ENCODE measurements around the gene ISYNA1. TPM values are rescaled to one million over a fixed set of nuclear protein-coding genes. Genes with fewer than 3 reads are reported as not detected.

ISYNA1 gene
- total and polyA plus RNA-seq, 4 donors: 4.7 to 41.9 (median 10.1) TPM

DNA sequence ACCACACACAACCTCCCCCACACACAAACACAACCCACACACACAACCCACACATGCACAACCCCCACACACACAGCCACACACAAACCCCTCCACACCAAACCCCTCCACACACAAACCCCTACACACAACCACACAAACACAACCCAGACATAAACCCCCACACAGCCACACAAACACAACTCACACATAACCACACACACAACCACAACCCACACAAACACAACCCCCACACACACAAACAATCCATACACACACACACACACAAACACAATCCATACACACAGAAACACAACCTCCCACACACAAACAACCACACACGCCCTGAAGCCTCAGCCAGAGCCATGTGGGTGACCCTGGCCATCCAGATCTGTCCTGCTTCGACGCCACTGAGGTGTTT lies 30.0 kb upstream of the ISYNA1 start (continued):
- TF ChIP-seq SP1 (IDR thresholded peaks at IDR 0.05): no peak
- no peak for TF ChIP-seq RAD21 (IDR thresholded peaks at IDR 0.05)
- TF ChIP-seq JUND (IDR thresholded peaks at IDR 0.05): no peak

DNA sequence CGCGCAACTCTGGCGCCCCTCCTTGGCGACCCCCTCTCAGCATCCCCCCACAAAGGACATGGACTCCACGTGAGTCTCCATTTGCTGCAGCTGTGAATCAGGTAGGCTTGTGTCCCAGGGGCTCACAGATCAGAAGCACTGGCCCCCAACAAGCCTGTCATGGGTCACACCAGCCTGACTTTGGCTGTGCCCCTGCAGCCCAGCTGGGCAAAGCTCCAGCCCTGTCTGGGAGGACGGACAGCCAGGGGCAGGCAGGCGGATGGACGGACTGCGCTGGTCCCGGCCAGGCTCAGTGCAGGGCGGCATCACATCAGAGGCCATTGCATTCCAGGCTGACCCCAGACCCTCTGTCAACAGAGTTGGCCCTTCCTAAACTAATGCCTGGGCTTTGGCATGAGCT lies 28.4 kb upstream of the ISYNA1 start:
- 93% methylated on average over 11 of the region's 11 CpGs for WGBS
- peaks cover 26 to 63% (median 51%) of the 10 kb centered on the region in 4 donors for H3K4me1 ChIP-seq (ENCODE audit: control insufficient read depth in 4 of 4, insufficient read depth in 4 of 4, low read length in 3 of 4)

DNA sequence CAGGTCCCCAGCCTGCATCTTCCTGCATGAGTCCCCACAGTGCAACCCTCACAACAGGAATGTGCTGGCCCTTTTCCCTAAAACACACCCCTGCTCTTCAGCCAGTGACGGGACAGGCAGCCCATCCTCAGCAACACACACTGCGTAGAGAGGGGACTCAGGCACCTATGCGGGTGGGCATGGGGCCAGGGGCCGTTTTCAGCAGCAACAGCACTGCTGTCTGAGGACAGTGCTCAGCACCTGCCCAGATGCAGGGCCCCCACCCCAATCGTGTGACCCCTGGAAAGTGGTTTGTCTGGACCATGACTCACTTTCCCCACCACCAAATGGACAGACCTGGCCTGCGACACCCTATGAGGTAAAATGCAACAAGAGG lies 28.0 kb upstream of the ISYNA1 start:
- 85% methylated on average over 6 of the region's 6 CpGs for WGBS
- peaks cover 4 to 9% (median 5%) of the 10 kb centered on the region in 4 donors for H3K36me3 ChIP-seq (ENCODE audit: control insufficient read depth in 4 of 4, insufficient read depth in 3 of 4, low read depth in 1 of 4, low read length in 3 of 4)
- H3K27me3 ChIP-seq (ENCODE audit: control insufficient read depth in 4 of 4, insufficient read depth in 4 of 4, low read length in 3 of 4): no peaks in the 10 kb centered on the region
- DNase-seq (ENCODE audit: low spot score): no peak
- no peak overlapping the region for H3K4me3 ChIP-seq (ENCODE audit: low read depth in 1 of 3, low read length in 3 of 3)
- H3K27ac ChIP-seq (ENCODE audit: low read depth in 1 of 2, low read length in 2 of 2): peak overlapping the region; percentile 71 to 80
- H3K9me3 ChIP-seq (ENCODE audit: control insufficient read depth in 4 of 4, low read length in 3 of 4): no peaks in the 10 kb centered on the region
- H3K9ac ChIP-seq (ENCODE audit: low read depth in 1 of 2, low read length in 2 of 2): no peak overlapping the region
- H3K4me1 ChIP-seq (ENCODE audit: control insufficient read depth in 4 of 4, insufficient read depth in 4 of 4, low read length in 3 of 4): peaks cover 26 to 63% (median 51%) of the 10 kb centered on the region in 4 donors
- TF ChIP-seq, protein P1, sequence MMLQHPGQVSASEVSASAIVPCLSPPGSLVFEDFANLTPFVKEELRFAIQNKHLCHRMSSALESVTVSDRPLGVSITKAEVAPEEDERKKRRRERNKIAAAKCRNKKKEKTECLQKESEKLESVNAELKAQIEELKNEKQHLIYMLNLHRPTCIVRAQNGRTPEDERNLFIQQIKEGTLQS (IDR thresholded peaks at IDR 0.05): no peak
- TF ChIP-seq RAD21 (IDR thresholded peaks at IDR 0.05) (no peak), FOXA2 (IDR thresholded peaks at IDR 0.05) (no peak), TAF1 (conservative IDR thresholded peaks at IDR 0.05) (no peak), HNF4A (conservative IDR thresholded peaks at IDR 0.05) (no peak), NR2F2 (IDR thresholded peaks at IDR 0.05) (no peak)
- TF ChIP-seq, protein P2, sequence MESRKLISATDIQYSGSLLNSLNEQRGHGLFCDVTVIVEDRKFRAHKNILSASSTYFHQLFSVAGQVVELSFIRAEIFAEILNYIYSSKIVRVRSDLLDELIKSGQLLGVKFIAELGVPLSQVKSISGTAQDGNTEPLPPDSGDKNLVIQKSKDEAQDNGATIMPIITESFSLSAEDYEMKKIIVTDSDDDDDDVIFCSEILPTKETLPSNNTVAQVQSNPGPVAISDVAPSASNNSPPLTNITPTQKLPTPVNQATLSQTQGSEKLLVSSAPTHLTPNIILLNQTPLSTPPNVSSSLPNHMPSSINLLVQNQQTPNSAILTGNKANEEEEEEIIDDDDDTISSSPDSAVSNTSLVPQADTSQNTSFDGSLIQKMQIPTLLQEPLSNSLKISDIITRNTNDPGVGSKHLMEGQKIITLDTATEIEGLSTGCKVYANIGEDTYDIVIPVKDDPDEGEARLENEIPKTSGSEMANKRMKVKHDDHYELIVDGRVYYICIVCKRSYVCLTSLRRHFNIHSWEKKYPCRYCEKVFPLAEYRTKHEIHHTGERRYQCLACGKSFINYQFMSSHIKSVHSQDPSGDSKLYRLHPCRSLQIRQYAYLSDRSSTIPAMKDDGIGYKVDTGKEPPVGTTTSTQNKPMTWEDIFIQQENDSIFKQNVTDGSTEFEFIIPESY (IDR thresholded peaks at IDR 0.05): no peak
- TF ChIP-seq, protein P3, sequence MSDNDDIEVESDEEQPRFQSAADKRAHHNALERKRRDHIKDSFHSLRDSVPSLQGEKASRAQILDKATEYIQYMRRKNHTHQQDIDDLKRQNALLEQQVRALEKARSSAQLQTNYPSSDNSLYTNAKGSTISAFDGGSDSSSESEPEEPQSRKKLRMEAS (IDR thresholded peaks at IDR 0.05): no peak
- TF ChIP-seq, protein P4, sequence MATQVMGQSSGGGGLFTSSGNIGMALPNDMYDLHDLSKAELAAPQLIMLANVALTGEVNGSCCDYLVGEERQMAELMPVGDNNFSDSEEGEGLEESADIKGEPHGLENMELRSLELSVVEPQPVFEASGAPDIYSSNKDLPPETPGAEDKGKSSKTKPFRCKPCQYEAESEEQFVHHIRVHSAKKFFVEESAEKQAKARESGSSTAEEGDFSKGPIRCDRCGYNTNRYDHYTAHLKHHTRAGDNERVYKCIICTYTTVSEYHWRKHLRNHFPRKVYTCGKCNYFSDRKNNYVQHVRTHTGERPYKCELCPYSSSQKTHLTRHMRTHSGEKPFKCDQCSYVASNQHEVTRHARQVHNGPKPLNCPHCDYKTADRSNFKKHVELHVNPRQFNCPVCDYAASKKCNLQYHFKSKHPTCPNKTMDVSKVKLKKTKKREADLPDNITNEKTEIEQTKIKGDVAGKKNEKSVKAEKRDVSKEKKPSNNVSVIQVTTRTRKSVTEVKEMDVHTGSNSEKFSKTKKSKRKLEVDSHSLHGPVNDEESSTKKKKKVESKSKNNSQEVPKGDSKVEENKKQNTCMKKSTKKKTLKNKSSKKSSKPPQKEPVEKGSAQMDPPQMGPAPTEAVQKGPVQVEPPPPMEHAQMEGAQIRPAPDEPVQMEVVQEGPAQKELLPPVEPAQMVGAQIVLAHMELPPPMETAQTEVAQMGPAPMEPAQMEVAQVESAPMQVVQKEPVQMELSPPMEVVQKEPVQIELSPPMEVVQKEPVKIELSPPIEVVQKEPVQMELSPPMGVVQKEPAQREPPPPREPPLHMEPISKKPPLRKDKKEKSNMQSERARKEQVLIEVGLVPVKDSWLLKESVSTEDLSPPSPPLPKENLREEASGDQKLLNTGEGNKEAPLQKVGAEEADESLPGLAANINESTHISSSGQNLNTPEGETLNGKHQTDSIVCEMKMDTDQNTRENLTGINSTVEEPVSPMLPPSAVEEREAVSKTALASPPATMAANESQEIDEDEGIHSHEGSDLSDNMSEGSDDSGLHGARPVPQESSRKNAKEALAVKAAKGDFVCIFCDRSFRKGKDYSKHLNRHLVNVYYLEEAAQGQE (IDR thresholded peaks at IDR 0.05): no peak
- TF ChIP-seq, protein P5, sequence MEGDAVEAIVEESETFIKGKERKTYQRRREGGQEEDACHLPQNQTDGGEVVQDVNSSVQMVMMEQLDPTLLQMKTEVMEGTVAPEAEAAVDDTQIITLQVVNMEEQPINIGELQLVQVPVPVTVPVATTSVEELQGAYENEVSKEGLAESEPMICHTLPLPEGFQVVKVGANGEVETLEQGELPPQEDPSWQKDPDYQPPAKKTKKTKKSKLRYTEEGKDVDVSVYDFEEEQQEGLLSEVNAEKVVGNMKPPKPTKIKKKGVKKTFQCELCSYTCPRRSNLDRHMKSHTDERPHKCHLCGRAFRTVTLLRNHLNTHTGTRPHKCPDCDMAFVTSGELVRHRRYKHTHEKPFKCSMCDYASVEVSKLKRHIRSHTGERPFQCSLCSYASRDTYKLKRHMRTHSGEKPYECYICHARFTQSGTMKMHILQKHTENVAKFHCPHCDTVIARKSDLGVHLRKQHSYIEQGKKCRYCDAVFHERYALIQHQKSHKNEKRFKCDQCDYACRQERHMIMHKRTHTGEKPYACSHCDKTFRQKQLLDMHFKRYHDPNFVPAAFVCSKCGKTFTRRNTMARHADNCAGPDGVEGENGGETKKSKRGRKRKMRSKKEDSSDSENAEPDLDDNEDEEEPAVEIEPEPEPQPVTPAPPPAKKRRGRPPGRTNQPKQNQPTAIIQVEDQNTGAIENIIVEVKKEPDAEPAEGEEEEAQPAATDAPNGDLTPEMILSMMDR (IDR thresholded peaks at IDR 0.05; ENCODE audit: low read depth, low read length, missing input control): no peak

More for the DNA sequence above, 28.4 kb upstream of the ISYNA1 start:
- H3K9me3 ChIP-seq (ENCODE audit: control insufficient read depth in 4 of 4, low read length in 3 of 4): no peaks in the 10 kb centered on the region
- DNase-seq (ENCODE audit: low spot score): no peak
- TF ChIP-seq, protein P3 (IDR thresholded peaks at IDR 0.05): no peak
- TF ChIP-seq, protein P5 (IDR thresholded peaks at IDR 0.05; ENCODE audit: low read depth, low read length, missing input control): no peak
- TF ChIP-seq, protein P1 (IDR thresholded peaks at IDR 0.05): no peak
- TF ChIP-seq RXRA (IDR thresholded peaks at IDR 0.05): no peak
- TF ChIP-seq, protein P2 (IDR thresholded peaks at IDR 0.05): no peak
- peak overlapping the region; percentile 29 to 71 for H3K27ac ChIP-seq (ENCODE audit: low read depth in 1 of 2, low read length in 2 of 2)
- no peak overlapping the region for H3K9ac ChIP-seq (ENCODE audit: low read depth in 1 of 2, low read length in 2 of 2)
- H3K27me3 ChIP-seq (ENCODE audit: control insufficient read depth in 4 of 4, insufficient read depth in 4 of 4, low read length in 3 of 4): no peaks in the 10 kb centered on the region
- peaks cover under 1 to 5% (median 3%) of the 10 kb centered on the region in 4 donors for H3K36me3 ChIP-seq (ENCODE audit: control insufficient read depth in 4 of 4, insufficient read depth in 3 of 4, low read depth in 1 of 4, low read length in 3 of 4)
- H3K4me3 ChIP-seq (ENCODE audit: low read depth in 1 of 3, low read length in 3 of 3): no peak overlapping the region

Data from liver (tissue), 9 donors.